ENCODE results near the gene ZFAND3. TPM values are rescaled to one million over a fixed set of nuclear protein-coding genes. Genes with fewer than 3 reads are reported as not detected.

The ZFAND3 gene
- polyA plus RNA-seq, 1 of the 3 experiments (the other 2 are of a cell fraction): 16.7 TPM

DNA sequence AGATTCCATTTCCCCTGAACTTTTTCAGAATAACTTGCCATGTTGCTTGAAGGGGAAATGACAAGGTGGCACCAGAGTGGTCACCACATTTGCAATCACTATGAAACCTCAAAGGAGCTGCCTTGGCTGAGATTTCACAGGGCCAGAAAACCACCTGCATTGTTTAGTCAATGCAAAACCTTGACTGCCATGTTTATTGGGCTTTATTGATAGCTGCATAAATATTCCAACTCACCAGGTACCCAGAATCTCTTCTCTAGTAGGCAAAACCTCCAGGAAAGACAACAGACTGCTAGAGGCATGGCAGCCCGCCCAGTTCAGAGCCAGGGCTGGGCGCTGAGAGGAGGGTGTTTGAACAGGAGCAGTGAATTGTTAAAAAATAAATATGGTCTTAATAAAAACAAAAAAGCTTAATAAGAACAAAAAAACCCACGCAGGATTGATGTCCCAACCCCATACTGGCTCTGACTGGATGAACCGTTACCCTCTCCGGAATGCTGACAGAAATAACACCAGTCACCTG is 375.6 kb downstream of the ZFAND3 start:
- Histone ChIP-seq H3K4me2 (no peak overlapping the region), H3K9ac (no peak overlapping the region), H3K79me2 (ENCODE audit: insufficient read depth) (no peaks in the 10 kb centered on the region), H4K20me1 (ENCODE audit: insufficient read depth) (no peaks in the 10 kb centered on the region), H3K27ac (ENCODE audit: low read depth in 2 of 2, low read length in 1 of 2) (no peak overlapping the region), H3K9me2 (no peaks in the 10 kb centered on the region), H3K4me1 (ENCODE audit: control insufficient read depth in 1 of 2, insufficient read depth in 2 of 2, low read depth in 1 of 2, low read length in 1 of 2) (peaks cover 0 to 19% of the 10 kb centered on the region in 2 experiments; a peak in 1 of 4 replicates), H3K4me3 (ENCODE audit: low read depth in 2 of 2, low read length in 1 of 2) (no peak overlapping the region), H3K27me3 (ENCODE audit: insufficient read depth) (no peaks in the 10 kb centered on the region), H2AFZ (ENCODE audit: low read depth) (no peak overlapping the region), H3F3A (replicated peaks; ENCODE audit: insufficient read depth) (no peaks in the 10 kb centered on the region), H3K36me3 (replicated peaks in 1 of 2; ENCODE audit: control insufficient read depth in 1 of 2, insufficient read depth in 2 of 2, low read length in 1 of 2) (peaks cover 0 to 3% of the 10 kb centered on the region in 2 experiments), H3K9me3 (no peaks in the 10 kb centered on the region)
- no peak for TF ChIP-seq RAD21 (IDR thresholded peaks at IDR 0.05; ENCODE audit: low read length)
- TF ChIP-seq NRF1 (IDR thresholded peaks at IDR 0.05; ENCODE audit: low read depth, low read length): no peak
- no peak for TF ChIP-seq EZH2phosphoT487 (IDR thresholded peaks at IDR 0.05; ENCODE audit: borderline replicate concordance, low read depth)
- TF ChIP-seq GABPA (IDR thresholded peaks at IDR 0.05; ENCODE audit: low read depth): no peak
- TF ChIP-seq RXRA (IDR thresholded peaks at IDR 0.05; ENCODE audit: borderline replicate concordance, low read depth): no peak
- TF ChIP-seq ZBTB33 (IDR thresholded peaks at IDR 0.05; ENCODE audit: borderline replicate concordance, low read depth): no peak
- TF ChIP-seq MXI1 (IDR thresholded peaks at IDR 0.05; ENCODE audit: low read depth, low read length): no peak
- TF ChIP-seq YY1 (IDR thresholded peaks at IDR 0.05; ENCODE audit: low read depth): no peak
- TF ChIP-seq FOXM1 (IDR thresholded peaks at IDR 0.05; ENCODE audit: low read depth): no peak
- no peak for TF ChIP-seq MEF2A (IDR thresholded peaks at IDR 0.05; ENCODE audit: borderline replicate concordance, low read depth)
- no peak for TF ChIP-seq CHD2 (IDR thresholded peaks at IDR 0.05; ENCODE audit: low read length, partially characterized antibody)
- TF ChIP-seq FOXJ3 (CRISPR knock-in tag; IDR thresholded peaks at IDR 0.05): no peak
- TF ChIP-seq FOSL2 (IDR thresholded peaks at IDR 0.05; ENCODE audit: borderline replicate concordance, low read depth): no peak
- no peak for TF ChIP-seq POLR2AphosphoS5 (IDR thresholded peaks at IDR 0.05; ENCODE audit: low read depth, low read length)
- TF ChIP-seq, protein P1, sequence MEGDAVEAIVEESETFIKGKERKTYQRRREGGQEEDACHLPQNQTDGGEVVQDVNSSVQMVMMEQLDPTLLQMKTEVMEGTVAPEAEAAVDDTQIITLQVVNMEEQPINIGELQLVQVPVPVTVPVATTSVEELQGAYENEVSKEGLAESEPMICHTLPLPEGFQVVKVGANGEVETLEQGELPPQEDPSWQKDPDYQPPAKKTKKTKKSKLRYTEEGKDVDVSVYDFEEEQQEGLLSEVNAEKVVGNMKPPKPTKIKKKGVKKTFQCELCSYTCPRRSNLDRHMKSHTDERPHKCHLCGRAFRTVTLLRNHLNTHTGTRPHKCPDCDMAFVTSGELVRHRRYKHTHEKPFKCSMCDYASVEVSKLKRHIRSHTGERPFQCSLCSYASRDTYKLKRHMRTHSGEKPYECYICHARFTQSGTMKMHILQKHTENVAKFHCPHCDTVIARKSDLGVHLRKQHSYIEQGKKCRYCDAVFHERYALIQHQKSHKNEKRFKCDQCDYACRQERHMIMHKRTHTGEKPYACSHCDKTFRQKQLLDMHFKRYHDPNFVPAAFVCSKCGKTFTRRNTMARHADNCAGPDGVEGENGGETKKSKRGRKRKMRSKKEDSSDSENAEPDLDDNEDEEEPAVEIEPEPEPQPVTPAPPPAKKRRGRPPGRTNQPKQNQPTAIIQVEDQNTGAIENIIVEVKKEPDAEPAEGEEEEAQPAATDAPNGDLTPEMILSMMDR (IDR thresholded peaks at IDR 0.05): no peak
- TF ChIP-seq, protein P2, sequence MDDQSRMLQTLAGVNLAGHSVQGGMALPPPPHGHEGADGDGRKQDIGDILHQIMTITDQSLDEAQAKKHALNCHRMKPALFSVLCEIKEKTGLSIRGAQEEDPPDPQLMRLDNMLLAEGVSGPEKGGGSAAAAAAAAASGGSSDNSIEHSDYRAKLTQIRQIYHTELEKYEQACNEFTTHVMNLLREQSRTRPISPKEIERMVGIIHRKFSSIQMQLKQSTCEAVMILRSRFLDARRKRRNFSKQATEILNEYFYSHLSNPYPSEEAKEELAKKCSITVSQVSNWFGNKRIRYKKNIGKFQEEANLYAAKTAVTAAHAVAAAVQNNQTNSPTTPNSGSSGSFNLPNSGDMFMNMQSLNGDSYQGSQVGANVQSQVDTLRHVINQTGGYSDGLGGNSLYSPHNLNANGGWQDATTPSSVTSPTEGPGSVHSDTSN (IDR thresholded peaks at IDR 0.05): no peak
- no peak for TF ChIP-seq IRF3 (IDR thresholded peaks at IDR 0.05; ENCODE audit: low read depth, low read length)
- no peak for TF ChIP-seq RCOR1 (IDR thresholded peaks at IDR 0.05; ENCODE audit: low read length)
- TF ChIP-seq RFX5 (IDR thresholded peaks at IDR 0.05; ENCODE audit: low read length): no peak
- ChIA-PET POLR2A (no interaction called here), CTCF (interaction anchor here (0.8 kb wide), 1 partner anchor 41 kb away, joined by 3 read pairs; no protein-coding TSS in a partner anchor)
- whole genome bisulfite sequencing (ENCODE audit: low lambda C conversion rate): 92% methylated on average over 5 of the region's 5 CpGs
- DNase-seq: no peak

Data from SK-N-SH (cell line).